ENCODE measurements around the gene TUBA8.
"Not testable (repeated sequence)": the region's sequence is repeated elsewhere in the genome, so short reads cannot be mapped to it uniquely, and the experiment has no call there.

DNA sequence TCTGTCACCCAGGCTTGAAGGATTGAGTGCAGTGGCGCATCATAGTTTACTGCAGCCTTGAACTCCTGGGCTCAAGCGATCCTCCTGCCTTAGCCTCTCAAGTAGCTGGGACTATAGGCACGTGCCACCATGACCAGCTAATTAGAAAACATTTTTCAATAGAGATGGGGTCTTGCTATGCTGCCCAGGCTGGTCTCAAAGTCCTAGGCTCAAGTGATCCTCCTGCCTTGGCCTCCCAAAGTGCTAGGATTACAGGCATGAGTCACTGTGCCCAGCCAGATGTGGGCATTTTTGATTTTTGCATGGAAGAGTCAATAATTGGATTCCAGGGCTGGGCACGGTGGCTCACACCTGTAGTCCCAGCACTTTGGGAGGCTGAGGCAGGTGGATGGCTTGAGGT is 36.7 kb upstream of the TUBA8 start:
- TF ChIP-seq, protein P1, sequence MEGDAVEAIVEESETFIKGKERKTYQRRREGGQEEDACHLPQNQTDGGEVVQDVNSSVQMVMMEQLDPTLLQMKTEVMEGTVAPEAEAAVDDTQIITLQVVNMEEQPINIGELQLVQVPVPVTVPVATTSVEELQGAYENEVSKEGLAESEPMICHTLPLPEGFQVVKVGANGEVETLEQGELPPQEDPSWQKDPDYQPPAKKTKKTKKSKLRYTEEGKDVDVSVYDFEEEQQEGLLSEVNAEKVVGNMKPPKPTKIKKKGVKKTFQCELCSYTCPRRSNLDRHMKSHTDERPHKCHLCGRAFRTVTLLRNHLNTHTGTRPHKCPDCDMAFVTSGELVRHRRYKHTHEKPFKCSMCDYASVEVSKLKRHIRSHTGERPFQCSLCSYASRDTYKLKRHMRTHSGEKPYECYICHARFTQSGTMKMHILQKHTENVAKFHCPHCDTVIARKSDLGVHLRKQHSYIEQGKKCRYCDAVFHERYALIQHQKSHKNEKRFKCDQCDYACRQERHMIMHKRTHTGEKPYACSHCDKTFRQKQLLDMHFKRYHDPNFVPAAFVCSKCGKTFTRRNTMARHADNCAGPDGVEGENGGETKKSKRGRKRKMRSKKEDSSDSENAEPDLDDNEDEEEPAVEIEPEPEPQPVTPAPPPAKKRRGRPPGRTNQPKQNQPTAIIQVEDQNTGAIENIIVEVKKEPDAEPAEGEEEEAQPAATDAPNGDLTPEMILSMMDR (IDR thresholded peaks at IDR 0.05), result not testable (repeated sequence)
- TF ChIP-seq POLR2A (IDR thresholded peaks at IDR 0.05), result not testable (repeated sequence)

All from tibial nerve (tissue), 3 donors.